Upper lobe of right lung (tissue), 1 donor: ENCODE results near the gene RPTOR. TPM values are rescaled to one million over a fixed set of nuclear protein-coding genes. Genes with fewer than 3 reads are reported as not detected.

Source experiments
- ATAC-seq: fragments of 200-7000 bp; cut with Tn5 transposase; one replicate; pipeline ENCODE4 v1.9.1; 2020; ENCODE audit warnings: mild to moderate bottlenecking, moderate library complexity
- DNase-seq: peaks from one replicate; pipeline ENCODE4 v3.0.0-alpha.2; 2020
- H3K27ac ChIP-seq: fragments of 200-600 bp; one replicate; pipeline ENCODE4 v1.8.0; 2022
- H3K27me3 ChIP-seq: fragments of 200-600 bp; one replicate; pipeline ENCODE4 v1.8.0; 2022; ENCODE audit warnings: mild to moderate bottlenecking
- H3K36me3 ChIP-seq: fragments of 200-600 bp; one replicate; pipeline ENCODE4 v1.8.0; 2022
- H3K4me1 ChIP-seq: fragments of 200-600 bp; one replicate; pipeline ENCODE4 v1.8.0; 2022
- H3K4me3 ChIP-seq: fragments of 200-600 bp; one replicate; pipeline ENCODE4 v1.8.0; 2022; ENCODE audit warnings: mild to moderate bottlenecking
- H3K9me3 ChIP-seq: fragments of 200-600 bp; one replicate; pipeline ENCODE4 v1.8.0; 2022
- CTCF ChIP-seq: fragments of 200-600 bp; IDR thresholded peaks from one replicate; pipeline ENCODE4 v1.8.0; 2022; ENCODE audit warnings: antibody characterized with exemption
- intact Hi-C: fragments of 100-400 bp; cut with DNase I; formaldehyde crosslinking; loops from one replicate; pipeline ENCODE4 v1.11.0; 2022
- total RNA-seq: library from RNA; stranded (reverse); fragmentation: NEBNext Ultra II Directional; extraction: Animal tissue kit (Norgen Biotek cat#: 25700); gene quantifications from one replicate; pipeline ENCODE4 v1.2.1, GENCODE V29; 2021
- donor health status: DM: no; HTN: yes; CAD: no; lungs with severe emphysema.

Gene RPTOR
- total RNA-seq, 1 donor from 2014 or later = 35.4 TPM

GRCh38 chr17:80586846-80587228, 42.2 kb downstream of the RPTOR start:
- ATAC-seq (peak; percentile 36), DNase-seq (no peak)
- no peaks in the 10 kb centered on the region for H3K27me3 ChIP-seq
- H3K9me3 ChIP-seq = no peaks in the 10 kb centered on the region
- TF ChIP-seq CTCF = no peak
- H3K4me1 ChIP-seq = peaks cover 13% of the 10 kb centered on the region
- no peaks in the 10 kb centered on the region for H3K36me3 ChIP-seq
- no peak overlapping the region for H3K27ac ChIP-seq
- peak overlapping the region; percentile 4 for H3K4me3 ChIP-seq
- intact Hi-C loops = no loop called here

DNA sequence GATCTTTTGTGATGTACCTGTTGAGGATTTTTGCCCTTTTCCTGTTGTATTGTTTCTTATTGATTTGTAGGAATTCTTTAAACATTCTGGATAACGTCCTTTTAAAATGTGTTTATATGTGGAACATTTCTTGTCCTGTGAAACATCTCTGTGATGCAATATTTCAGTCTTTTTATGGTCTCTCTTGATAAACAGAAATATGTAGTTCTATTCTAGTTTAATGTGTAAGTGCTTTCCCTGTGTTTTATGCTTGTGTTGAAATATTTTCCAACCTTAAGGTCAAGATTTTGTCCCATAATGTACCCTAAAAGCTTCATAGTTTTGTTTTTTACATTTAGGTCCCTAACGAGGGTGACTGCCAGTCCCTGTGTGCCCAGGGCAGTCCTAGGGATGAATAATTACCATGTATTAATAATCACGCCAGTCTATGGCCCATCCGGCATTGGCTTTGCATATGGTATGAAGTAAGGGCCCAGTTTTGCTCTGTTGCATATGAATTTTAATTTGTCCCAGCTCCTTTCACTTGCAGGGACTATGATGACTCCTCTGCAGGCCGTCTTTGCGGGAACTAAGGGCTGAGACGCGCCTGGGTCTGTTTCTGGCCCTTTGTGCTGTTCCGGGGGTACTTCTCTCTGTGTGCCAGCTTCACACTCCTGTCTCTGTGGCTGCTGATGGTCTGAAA, 44.2 kb downstream of the RPTOR start:
- ATAC-seq (no peak), DNase-seq (no peak)
- no peak overlapping the region for H3K4me3 ChIP-seq
- H3K9me3 ChIP-seq = no peaks in the 10 kb centered on the region
- H3K36me3 ChIP-seq = no peaks in the 10 kb centered on the region
- intact Hi-C loops = no loop called here
- H3K27me3 ChIP-seq = no peaks in the 10 kb centered on the region
- peak overlapping the region; percentile 24 for H3K27ac ChIP-seq
- peaks cover 13% of the 10 kb centered on the region for H3K4me1 ChIP-seq
- no peak for TF ChIP-seq CTCF

DNA sequence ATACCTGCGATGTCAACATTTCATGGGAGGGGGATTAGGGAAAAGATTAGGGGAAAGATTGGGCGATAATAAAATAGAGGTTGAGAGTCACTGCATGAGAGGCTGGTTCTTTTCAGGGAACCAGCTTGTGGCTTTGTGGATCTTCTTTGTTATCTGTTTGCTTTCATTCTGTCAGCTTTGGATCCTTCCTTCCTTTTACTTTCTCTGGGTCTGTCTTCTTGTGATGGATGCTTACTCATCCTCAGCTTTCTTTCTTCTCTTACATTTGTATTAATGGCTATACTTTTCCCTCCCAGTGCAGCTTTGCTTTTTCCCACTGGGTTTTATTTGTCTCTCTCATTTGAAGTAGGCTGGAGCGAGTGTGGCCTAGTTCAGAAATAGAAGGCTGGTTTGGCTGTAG, 47.1 kb downstream of the RPTOR start:
- no peak overlapping the region for H3K27ac ChIP-seq
- DNase-seq (no peak), ATAC-seq (no peak)
- no peaks in the 10 kb centered on the region for H3K9me3 ChIP-seq
- no peaks in the 10 kb centered on the region for H3K36me3 ChIP-seq
- H3K4me1 ChIP-seq = peaks cover 8% of the 10 kb centered on the region
- no peak overlapping the region for H3K4me3 ChIP-seq
- no peaks in the 10 kb centered on the region for H3K27me3 ChIP-seq
- TF ChIP-seq CTCF = no peak
- intact Hi-C loops = no loop called here

GRCh38 chr17:80592243-80592642, 47.6 kb downstream of the RPTOR start:
- no peak for ATAC-seq

DNA sequence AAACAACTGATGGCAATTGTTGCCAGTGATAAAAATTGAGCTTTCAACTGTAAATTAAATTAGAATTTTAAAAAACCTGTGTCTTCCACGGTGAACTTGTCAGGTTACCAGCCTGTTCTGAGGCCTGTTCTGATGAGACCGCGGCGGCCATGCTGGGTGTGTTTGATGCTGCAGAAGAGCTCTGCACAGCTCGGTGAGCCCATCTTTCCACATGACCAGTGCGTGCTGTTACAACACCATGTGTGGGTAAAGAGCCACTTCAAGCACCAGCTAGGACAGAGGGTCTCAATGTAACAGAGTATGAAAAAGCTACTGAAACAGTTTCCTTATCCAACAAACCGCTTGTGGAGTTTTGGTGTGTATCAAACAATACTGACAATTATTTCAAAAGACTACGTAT, 48.5 kb downstream of the RPTOR start:
- Histone ChIP-seq H3K4me3 (no peak overlapping the region), H3K36me3 (no peaks in the 10 kb centered on the region), H3K9me3 (no peaks in the 10 kb centered on the region), H3K4me1 (peaks cover 8% of the 10 kb centered on the region), H3K27me3 (no peaks in the 10 kb centered on the region), H3K27ac (no peak overlapping the region)
- no peak for ATAC-seq
- no peak for TF ChIP-seq CTCF
- no peak for DNase-seq
- intact Hi-C loops = no loop called here

More at GRCh38 chr17:80592243-80592642, 47.6 kb downstream of the RPTOR start:
- no peak for TF ChIP-seq CTCF
- no peaks in the 10 kb centered on the region for H3K36me3 ChIP-seq
- DNase-seq = no peak
- H3K4me3 ChIP-seq = no peak overlapping the region
- no peaks in the 10 kb centered on the region for H3K27me3 ChIP-seq
- H3K27ac ChIP-seq = no peak overlapping the region
- H3K9me3 ChIP-seq = no peaks in the 10 kb centered on the region
- intact Hi-C loops = no loop called here
- peaks cover 8% of the 10 kb centered on the region for H3K4me1 ChIP-seq
